Prostate gland (tissue), 2 donors: ENCODE results near the gene OR5D18. TPM values are rescaled to one million over a fixed set of nuclear protein-coding genes. Genes with fewer than 3 reads are reported as not detected.

ENCODE experiments used
- DNase-seq: peaks from one replicate; pipeline ENCODE4 v3.0.0-alpha.2; 2019; ENCODE audit warnings: low spot score
- H3K27ac ChIP-seq, 2 donors: fragments of 200-600 bp; sonication (generic); 2 replicates each; pipeline ENCODE4 v1.5.1; 2017 to 2019
- H3K27me3 ChIP-seq: fragments of 200-600 bp; sonication (generic); replicated peaks from 2 replicates; pipeline ENCODE4 v1.5.1; 2019; ENCODE audit not compliant: insufficient read depth
- H3K36me3 ChIP-seq, 2 donors: fragments of 200-600 bp; sonication (generic); 1 replicate in 1 of 2; 2 replicates in 1 of 2; pipeline versions ENCODE4 v1.5.1 to v1.8.1; 2017 to 2019
- H3K4me1 ChIP-seq: fragments of 200-600 bp; sonication (generic); replicated peaks from 2 replicates; pipeline ENCODE4 v1.5.1; 2019
- H3K4me3 ChIP-seq, 2 donors: fragments of 200-600 bp; sonication (generic); 2 replicates each; pipeline ENCODE4 v1.5.1; 2017 to 2019
- H3K9me3 ChIP-seq: fragments of 200-600 bp; sonication (generic); 2 replicates; pipeline ENCODE4 v1.5.1; 2017
- CTCF ChIP-seq, 4 experiments: fragments of 200-600 bp in 2 of 4; fragments of 450-650 bp in 2 of 4; sonication (generic) in 2 of 4; IDR thresholded peaks; 1 replicate in 3 of 4; 2 replicates in 1 of 4; pipeline ENCODE4 v1.5.1; 2016 to 2019; ENCODE audit warnings: antibody characterized with exemption in 4 of 4, mild to moderate bottlenecking in 2 of 4, moderate library complexity in 2 of 4
- POLR2A ChIP-seq: fragments of 450-650 bp; IDR thresholded peaks from one replicate; pipeline ENCODE4 v1.6.1; 2016; ENCODE audit warnings: antibody characterized with exemption, mild to moderate bottlenecking
- POLR2AphosphoS5 ChIP-seq: sonication (generic); formaldehyde crosslinking; IDR thresholded peaks from one replicate; pipeline ENCODE4 v1.6.1; 2017; ENCODE audit warnings: antibody characterized with exemption
- WGBS: methylation state at CpG from one replicate; pipeline ENCODE4 v1.1.5; 2018; 5-methylcytosine and 5-hydroxymethylcytosine counted together
- intact Hi-C: fragments of 100-400 bp; cut with DNase I; formaldehyde crosslinking; loops from one replicate; pipeline ENCODE4 v1.14.2; 2022
- total RNA-seq, 2 donors: library from RNA; depleted of rRNA; stranded (reverse); fragments of >200 nt; gene quantifications; one replicate each; pipeline ENCODE4 v1.1.0, GENCODE V29; 2016

The OR5D18 gene
- not detected for total RNA-seq

- no peaks in the 10 kb centered on the region for H3K27me3 ChIP-seq
- no peaks in the 10 kb centered on the region for H3K4me1 ChIP-seq
- H3K36me3 ChIP-seq, result no peaks in the 10 kb centered on the region
- no peak within 1 kb of the TSS for H3K27ac ChIP-seq
- 86% methylated on average over 5 of the region's 5 CpGs for WGBS
- H3K9me3 ChIP-seq, result no peaks in the 10 kb centered on the region
- intact Hi-C loops, result no loop called here
- H3K4me3 ChIP-seq, result no peak within 1 kb of the TSS
- no peak for TF ChIP-seq POLR2AphosphoS5
- no peak for TF ChIP-seq POLR2A
- TF ChIP-seq CTCF (IDR thresholded peaks at IDR 0.05), result no peak
- DNase-seq, result no peak
Measured at GRCh38 chr11:55819330-55819729, at the start of gene OR5D18. TSS of gene OR5D18 (plus strand) at chr11:55819630. CDS start at chr11:55819630, 0 bp downstream.

- no peaks in the 10 kb centered on the region for H3K9me3 ChIP-seq
- H3K4me3 ChIP-seq, result no peak within 1 kb of the TSS
- H3K4me1 ChIP-seq, result no peaks in the 10 kb centered on the region
- H3K27me3 ChIP-seq, result no peaks in the 10 kb centered on the region
- no peaks in the 10 kb centered on the region for H3K36me3 ChIP-seq
- TF ChIP-seq POLR2A, result no peak
- TF ChIP-seq CTCF (IDR thresholded peaks at IDR 0.05), result no peak
- TF ChIP-seq POLR2AphosphoS5, result no peak
- H3K27ac ChIP-seq, result no peak within 1 kb of the TSS
- no peak for DNase-seq
- intact Hi-C loops, result no loop called here
Measured at GRCh38 chr11:55773138-55773537, 46.3 kb upstream of the OR5D18 start, which contains the start of gene OR5D13. TSS of gene OR5D13 (plus strand) at chr11:55773438. CDS start at chr11:55773438, 0 bp downstream.

GRCh38 chr11:55791606-55792005, 27.8 kb upstream of the OR5D18 start:
- DNase-seq, result no peak
- TF ChIP-seq POLR2A (no peak), POLR2AphosphoS5 (no peak), CTCF (IDR thresholded peaks at IDR 0.05) (no peak)
- no peaks in the 10 kb centered on the region for H3K36me3 ChIP-seq
- no peak overlapping the region for H3K27ac ChIP-seq
- H3K4me1 ChIP-seq, result no peaks in the 10 kb centered on the region
- intact Hi-C loops, result no loop called here
- H3K9me3 ChIP-seq, result no peaks in the 10 kb centered on the region
- H3K4me3 ChIP-seq, result no peak overlapping the region
- no peaks in the 10 kb centered on the region for H3K27me3 ChIP-seq
- 96% methylated on average over 1 of the region's 1 CpG for WGBS

GRCh38 chr11:55793321-55793720, 26.1 kb upstream of the OR5D18 start:
- TF ChIP-seq POLR2AphosphoS5 (no peak), POLR2A (no peak), CTCF (IDR thresholded peaks at IDR 0.05) (no peak)
- H3K36me3 ChIP-seq, result no peaks in the 10 kb centered on the region
- intact Hi-C loops, result no loop called here
- H3K4me3 ChIP-seq, result no peak overlapping the region
- H3K27me3 ChIP-seq, result no peaks in the 10 kb centered on the region
- H3K9me3 ChIP-seq, result no peaks in the 10 kb centered on the region
- no peak for DNase-seq
- no peaks in the 10 kb centered on the region for H3K4me1 ChIP-seq
- 71% methylated on average over 2 of the region's 2 CpGs for WGBS
- H3K27ac ChIP-seq, result no peak overlapping the region

GRCh38 chr11:55795256-55795655, 24.2 kb upstream of the OR5D18 start, which contains the start of gene OR5D14:
TSS of gene OR5D14 (plus strand) at chr11:55795556. CDS start at chr11:55795556, 0 bp downstream.
- no peak for DNase-seq
- Histone ChIP-seq H3K4me1 (no peaks in the 10 kb centered on the region), H3K36me3 (no peaks in the 10 kb centered on the region), H3K9me3 (no peaks in the 10 kb centered on the region), H3K27me3 (no peaks in the 10 kb centered on the region), H3K27ac (no peak within 1 kb of the TSS), H3K4me3 (no peak within 1 kb of the TSS)
- intact Hi-C loops, result no loop called here
- TF ChIP-seq POLR2A, result no peak
- TF ChIP-seq POLR2AphosphoS5, result no peak
- TF ChIP-seq CTCF (IDR thresholded peaks at IDR 0.05), result no peak
